Retinal pigment epithelial cell (primary cell): ENCODE data around the gene BICC1.

Experiments
- DNase-seq: peaks from one replicate; pipeline ENCODE4 v3.0.0-alpha.2; 2010; ENCODE audit warnings: low read depth
- H3K4me3 ChIP-seq: 2 replicates; pipeline ENCODE4 v1.5.1; 2011; ENCODE audit warnings: mild to moderate bottlenecking, low read length, control low read depth, moderate library complexity
- CTCF ChIP-seq: conservative IDR thresholded peaks from 2 replicates; pipeline ENCODE4 v1.5.1; 2011; ENCODE audit warnings: low read depth, low read length, control low read depth, inconsistent platforms

BICC1 gene

GRCh38 chr10:58797356-58797755 lies 284.7 kb downstream of the BICC1 start:
- TF ChIP-seq CTCF = no peak
- no peak for DNase-seq
- H3K4me3 ChIP-seq = no peak overlapping the region

- H3K4me3 ChIP-seq = no peak overlapping the region
- DNase-seq = no peak
- TF ChIP-seq CTCF = no peak
These were observed 289.4 kb downstream of the BICC1 start for GRCh38 chr10:58802047-58802446.

GRCh38 chr10:58806323-58806722 lies 293.7 kb downstream of the BICC1 start:
- TF ChIP-seq CTCF = no peak
- no peak for DNase-seq
- H3K4me3 ChIP-seq = no peak overlapping the region

- no peak for DNase-seq
- H3K4me3 ChIP-seq = no peak overlapping the region
- no peak for TF ChIP-seq CTCF
These were observed 294.4 kb downstream of the BICC1 start for GRCh38 chr10:58806970-58807628.

GRCh38 chr10:58807629-58808022 lies 295.0 kb downstream of the BICC1 start:
- no peak for DNase-seq
- H3K4me3 ChIP-seq = no peak overlapping the region
- TF ChIP-seq CTCF = no peak

GRCh38 chr10:58810751-58811150 lies 298.1 kb downstream of the BICC1 start:
- DNase-seq = no peak
- no peak for TF ChIP-seq CTCF
- H3K4me3 ChIP-seq = no peak overlapping the region

GRCh38 chr10:58813573-58813972 lies 300.9 kb downstream of the BICC1 start:
- H3K4me3 ChIP-seq = no peak overlapping the region
- no peak for DNase-seq
- TF ChIP-seq CTCF = no peak
